ENCODE measurements around the gene SYT15. TPM values are rescaled to one million over a fixed set of nuclear protein-coding genes. Genes with fewer than 3 reads are reported as not detected.

The SYT15 gene
- total RNA-seq, 1 experiment from 2014 or later: 0.59 TPM

- H3K36me3 Mint-ChIP-seq (ENCODE audit: insufficient read depth in 1 of 3, low read depth in 3 of 3): peaks cover 0 to 3% (median 0%) of the 10 kb centered on the region in 3 experiments; a peak in 1 of 7 replicates
- WGBS (ENCODE audit: extremely low coverage, insufficient read length, low lambda C conversion rate): no CpG with 5 or more reads among the region's 2 CpGs
- Histone ChIP-seq H3K4me1 (ENCODE audit: insufficient read depth, low read length) (peaks cover 4% of the 10 kb centered on the region; the same call in 1 of the 2 replicates), H3K79me2 (ENCODE audit: insufficient read depth, low read length) (no peaks in the 10 kb centered on the region), H3K79me1 (ENCODE audit: insufficient read depth, low read depth, low read length, poor library complexity, severe bottlenecking) (no peaks in the 10 kb centered on the region), H3K4ac (ENCODE audit: low read depth, low read length) (no peak overlapping the region), H4K8ac (replicated peaks; ENCODE audit: insufficient read length, low read depth, low read length) (no peak overlapping the region), H3K14ac (ENCODE audit: insufficient read depth, low read length) (no peak overlapping the region), H3K9me3 (ENCODE audit: control insufficient read depth, low read depth, low read length) (no peaks in the 10 kb centered on the region), H3K27me3 (ENCODE audit: insufficient read depth, low read length) (peaks cover 2% of the 10 kb centered on the region; the same call in 1 of the 2 replicates), H3K4me2 (ENCODE audit: insufficient read depth, insufficient read length, low read length) (no peak overlapping the region), H4K91ac (ENCODE audit: insufficient read length, low read depth, low read length) (no peak overlapping the region), H2BK20ac (ENCODE audit: low read depth, low read length, poor library complexity, severe bottlenecking) (no peak overlapping the region), H3K27ac (ENCODE audit: insufficient read length, low read depth, low read length) (no peak overlapping the region), H3T11ph (ENCODE audit: low read length) (no peak overlapping the region), H2AK5ac (ENCODE audit: insufficient read length, low read length) (no peak overlapping the region), H2BK15ac (ENCODE audit: low read depth, low read length) (no peak overlapping the region), H3K23ac (ENCODE audit: insufficient read length, low read depth, low read length) (no peak overlapping the region), H3K56ac (ENCODE audit: insufficient read length, low read depth, low read length) (no peak overlapping the region), H3K23me2 (ENCODE audit: insufficient read length, low read depth, low read length, poor library complexity, severe bottlenecking) (peaks cover 14% of the 10 kb centered on the region), H2BK12ac (ENCODE audit: insufficient read length, low read depth, low read length) (no peak overlapping the region), H3K9ac (ENCODE audit: extremely low read depth, insufficient read length, low read length) (no peak overlapping the region), H4K20me1 (ENCODE audit: control insufficient read depth, insufficient read depth, insufficient read length) (no peaks in the 10 kb centered on the region), H3K18ac (ENCODE audit: insufficient read length, low read depth, low read length) (no peak overlapping the region), H2BK5ac (ENCODE audit: insufficient read length, low read length) (no peak overlapping the region), H2AFZ (ENCODE audit: low read length) (no peak overlapping the region), H2BK120ac (ENCODE audit: low read depth, low read length, poor library complexity, severe bottlenecking) (no peak overlapping the region), H4K5ac (ENCODE audit: insufficient read length, low read depth, low read length) (no peak overlapping the region)
- TF ChIP-seq, protein P1, sequence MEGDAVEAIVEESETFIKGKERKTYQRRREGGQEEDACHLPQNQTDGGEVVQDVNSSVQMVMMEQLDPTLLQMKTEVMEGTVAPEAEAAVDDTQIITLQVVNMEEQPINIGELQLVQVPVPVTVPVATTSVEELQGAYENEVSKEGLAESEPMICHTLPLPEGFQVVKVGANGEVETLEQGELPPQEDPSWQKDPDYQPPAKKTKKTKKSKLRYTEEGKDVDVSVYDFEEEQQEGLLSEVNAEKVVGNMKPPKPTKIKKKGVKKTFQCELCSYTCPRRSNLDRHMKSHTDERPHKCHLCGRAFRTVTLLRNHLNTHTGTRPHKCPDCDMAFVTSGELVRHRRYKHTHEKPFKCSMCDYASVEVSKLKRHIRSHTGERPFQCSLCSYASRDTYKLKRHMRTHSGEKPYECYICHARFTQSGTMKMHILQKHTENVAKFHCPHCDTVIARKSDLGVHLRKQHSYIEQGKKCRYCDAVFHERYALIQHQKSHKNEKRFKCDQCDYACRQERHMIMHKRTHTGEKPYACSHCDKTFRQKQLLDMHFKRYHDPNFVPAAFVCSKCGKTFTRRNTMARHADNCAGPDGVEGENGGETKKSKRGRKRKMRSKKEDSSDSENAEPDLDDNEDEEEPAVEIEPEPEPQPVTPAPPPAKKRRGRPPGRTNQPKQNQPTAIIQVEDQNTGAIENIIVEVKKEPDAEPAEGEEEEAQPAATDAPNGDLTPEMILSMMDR (conservative IDR thresholded peaks at IDR 0.05): no peak
- no peaks in the 10 kb centered on the region for H3K27me3 Mint-ChIP-seq (ENCODE audit: low read depth)
- peak; percentile 29 for DNase-seq
- no peak overlapping the region; a peak in 1 of 7 replicates for H3K27ac Mint-ChIP-seq
- peaks cover 4 to 5% of the 10 kb centered on the region in 2 experiments for H3K4me1 Mint-ChIP-seq
- H3K4me3 Mint-ChIP-seq: no peak overlapping the region
- no peaks in the 10 kb centered on the region for H3K9me3 Mint-ChIP-seq
These were observed 25.5 kb upstream of the SYT15 start for GRCh38 chr10:46553238-46554049.
